K562 (cell line): Measurements from ENCODE around the gene PHACTR3. TPM values are rescaled to one million over a fixed set of nuclear protein-coding genes. Genes with fewer than 3 reads are reported as not detected.

ENCODE experiments used
- ATAC-seq: fragments of 200-7000 bp; cut with Tn5 transposase; 3 replicates; pipeline ENCODE4 v1.9.1; 2020; ENCODE audit warnings: moderate library complexity
- BruUV-seq: library from RNA; stranded (reverse); fragments of 400-500 nt; replicated peaks from 2 replicates; lab custom pipeline; 2021; lab: Mats Ljungman, UMichigan
- CTCF ChIA-PET: fragments of 300-600 bp; formaldehyde crosslinking; extraction: SDS; loops from one replicate; lab custom pipeline; 2021; ENCODE audit warnings: low intra/inter-chr PET ratio; lab: Yijun Ruan, JAX
- POLR2A ChIA-PET: fragments of 300-600, 350-650 bp; sonication (Branson Sonifier 250); formaldehyde crosslinking; extraction: SDS; loops from one replicate; lab custom pipeline; 2021; ENCODE audit warnings: antibody characterized with exemption, inconsistent platforms; lab: Yijun Ruan, JAX
- DNase-seq, 4 experiments: peaks; one replicate each; pipeline versions ENCODE4 v3.0.0 to v3.0.0-alpha.2; 2011 to 2018; ENCODE audit warnings: low spot score in 3 of 4, mixed read lengths in 3 of 4; ENCODE audit errors: extremely low read depth in 1 of 4
- FAIRE-seq: peaks from 2 replicates; lab custom pipeline; 2011; peaks lifted over from hg19 to GRCh38; lab: Jason Lieb, UNC
- H2AFZ ChIP-seq: 2 replicates; pipeline ENCODE4 v1.6.0; 2011; ENCODE audit warnings: low read depth, low read length, control low read depth, inconsistent platforms
- H3K27ac ChIP-seq: fragments of 200-600 bp; 3 replicates; pipeline ENCODE4 v1.8.0; 2011; ENCODE audit warnings: low read depth, mild to moderate bottlenecking, control low read depth, inconsistent platforms, low read length, moderate library complexity, mixed read lengths; ENCODE audit errors: extremely low read depth
- H3K27me3 ChIP-seq, 2 experiments: fragments of 300-600 bp in 1 of 2; 2 replicates in 1 of 2; 3 replicates in 1 of 2; pipeline versions ENCODE4 v1.6.0 to v1.8.0; 2011; ENCODE audit warnings: inconsistent platforms in 2 of 2, low read length in 2 of 2, mild to moderate bottlenecking in 1 of 2, mixed read lengths in 1 of 2, moderate library complexity in 1 of 2; ENCODE audit not compliant: control insufficient read depth in 2 of 2, insufficient read depth in 2 of 2
- H3K36me3 ChIP-seq: fragments of 300-600 bp; 3 replicates; pipeline ENCODE4 v1.8.0; 2011; ENCODE audit warnings: mild to moderate bottlenecking, low read length, inconsistent platforms; ENCODE audit not compliant: control insufficient read depth, insufficient read depth
- H3K4me1 ChIP-seq, 2 experiments: fragments of 200-600 bp in 1 of 2; replicated peaks in 1 of 2; 2 replicates in 1 of 2; 3 replicates in 1 of 2; pipeline versions ENCODE4 v1.5.1 to v1.8.0; 2011; ENCODE audit warnings: inconsistent platforms in 2 of 2, low read length in 2 of 2, mild to moderate bottlenecking in 1 of 2, mixed read lengths in 1 of 2, moderate library complexity in 1 of 2; ENCODE audit not compliant: control insufficient read depth in 2 of 2, insufficient read depth in 2 of 2
- H3K4me2 ChIP-seq: 2 replicates; pipeline ENCODE4 v1.6.1; 2011; ENCODE audit warnings: low read length, control low read depth, inconsistent platforms, mixed read lengths; ENCODE audit not compliant: insufficient read depth
- H3K4me3 ChIP-seq: fragments of 200-600 bp; sonication (generic), shearing (Covaris generic); 2 replicates; pipeline ENCODE4 v1.5.1; 2016; ENCODE audit warnings: control low read depth, inconsistent platforms
- H3K79me2 ChIP-seq: fragments of 200-600 bp; 3 replicates; pipeline ENCODE4 v1.8.0; 2011; ENCODE audit warnings: low read length, inconsistent platforms; ENCODE audit not compliant: control insufficient read depth, insufficient read depth
- H3K9ac ChIP-seq, 2 experiments: 2 replicates each; pipeline versions ENCODE4 v1.6.0 to v1.6.1; 2011; ENCODE audit warnings: low read depth in 2 of 2, low read length in 2 of 2, control low read depth in 1 of 2, inconsistent platforms in 1 of 2, mild to moderate bottlenecking in 1 of 2, mixed read lengths in 1 of 2; ENCODE audit not compliant: insufficient read depth in 1 of 2
- H3K9me1 ChIP-seq: one replicate; pipeline ENCODE4 v1.6.0; 2011; ENCODE audit warnings: inconsistent platforms, mild to moderate bottlenecking, low read length, moderate library complexity; ENCODE audit not compliant: control insufficient read depth, insufficient read depth
- H3K9me3 ChIP-seq: replicated peaks from 2 replicates; pipeline ENCODE4 v1.5.1; 2011; ENCODE audit warnings: low read depth, low read length, inconsistent platforms; ENCODE audit not compliant: control insufficient read depth, insufficient read depth
- H4K20me1 ChIP-seq: replicated peaks from 2 replicates; pipeline ENCODE4 v1.6.1; 2011; ENCODE audit warnings: low read length, inconsistent platforms, mixed read lengths; ENCODE audit not compliant: control insufficient read depth, insufficient read depth
- GATAD2B ChIP-seq: fragments of 450-650 bp; IDR thresholded peaks from 2 replicates; pipeline ENCODE4 v1.6.1; 2017; ENCODE audit warnings: mild to moderate bottlenecking, borderline replicate concordance
- JUND ChIP-seq, 2 experiments: IDR thresholded peaks; 2 replicates in 1 of 2; 3 replicates in 1 of 2; pipeline ENCODE4 v1.6.1; 2011; ENCODE audit warnings: borderline replicate concordance in 2 of 2, low read depth in 2 of 2, low read length in 2 of 2, improper control_type of control experiment in 1 of 2, missing biosample characterization in 1 of 2, missing genetic modification characterization in 1 of 2, missing genetic modification reagents in 1 of 2
- MAZ ChIP-seq, 2 experiments: fragments of 450-650 bp in 1 of 2; sonication (generic) in 1 of 2; formaldehyde crosslinking; IDR thresholded peaks in 1 of 2; conservative IDR thresholded peaks in 1 of 2; 2 replicates each; pipeline versions ENCODE4 v1.4.0 to v1.5.0; 2020; ENCODE audit warnings: mild to moderate bottlenecking in 1 of 2, missing genetic modification reagents in 1 of 2
- NEUROD1 ChIP-seq: fragments of 150-350 bp; IDR thresholded peaks from 2 replicates; pipeline ENCODE4 v1.6.1; 2014; ENCODE audit warnings: borderline replicate concordance, low read length, low read depth; ENCODE audit not compliant: partially characterized antibody
- TAF7 ChIP-seq: fragments of 450-650 bp; IDR thresholded peaks from 2 replicates; pipeline ENCODE4 v1.6.1; 2016; ENCODE audit warnings: missing genetic modification characterization, missing compliant biosample characterization
- ZC3H11A ChIP-seq: IDR thresholded peaks from 2 replicates; pipeline ENCODE4 v1.6.1; 2012; ENCODE audit warnings: low read depth, low read length, improper control_type of control experiment
- ZNF217 ChIP-seq: sonication (generic); formaldehyde crosslinking; IDR thresholded peaks from 2 replicates; pipeline ENCODE4 v1.8.0; 2022; ENCODE audit warnings: mild to moderate bottlenecking, missing genetic modification reagents
- ZNF263 ChIP-seq: sonication (generic); formaldehyde crosslinking; IDR thresholded peaks from 2 replicates; pipeline ENCODE4 v1.8.0; 2022; ENCODE audit warnings: mild to moderate bottlenecking, missing genetic modification reagents, borderline replicate concordance
- ZNF609 ChIP-seq: sonication (generic); formaldehyde crosslinking; IDR thresholded peaks from 2 replicates; pipeline ENCODE4 v1.8.1; 2023; ENCODE audit warnings: missing genetic modification reagents, mild to moderate bottlenecking, borderline replicate concordance
- ZNF644 ChIP-seq: fragments of 200-800 bp; sonication (Bioruptor generic); IDR thresholded peaks from 2 replicates; pipeline ENCODE4 v1.6.1; 2016; ENCODE audit warnings: low read depth, missing genetic modification characterization, missing compliant biosample characterization
- ZSCAN32 ChIP-seq: fragments of 450-650 bp; formaldehyde crosslinking; IDR thresholded peaks from 2 replicates; pipeline ENCODE4 v1.4.0; 2020; ENCODE audit warnings: mild to moderate bottlenecking, moderate library complexity
- WGBS: fragments of 100-300 bp; shearing (Covaris generic); methylation state at CpG from one replicate; pipeline ENCODE4 v1.1.6; 2016; ENCODE audit warnings: low coverage, mixed read lengths; ENCODE audit not compliant: insufficient coverage; ENCODE audit errors: missing lambda C conversion rate; 5-methylcytosine and 5-hydroxymethylcytosine counted together
- in situ Hi-C: fragments of 300-500 bp; cut with MboI; formaldehyde crosslinking; loops from 4 replicates; pipeline ENCODE4 v1.15.0; 2018; ENCODE audit warnings: inconsistent platforms, mixed read lengths
- intact Hi-C: fragments of 100-400 bp; cut with micrococcal nuclease; formaldehyde crosslinking; loops from 2 replicates; pipeline ENCODE4 v1.14.2; 2022
- polyA plus RNA-seq, 8 experiments: library from polyadenylated mRNA; depleted of rRNA in 4 of 8; stranded (reverse) in 5 of 8; unstranded in 3 of 8; fragments of >200 nt; fragmentation: Nextera tagmentation in 2 of 8; fragmentation: Illumina TruSeq in 1 of 8; extraction: Ambion mirVana in 2 of 8; extraction: Trizol in 1 of 8; gene quantifications; 2 replicates each; pipeline versions ENCODE4 v1.2.1 to v1.2.3, GENCODE V29; 2011 to 2014; ENCODE audit warnings: inconsistent platforms in 1 of 8, missing spikeins in 1 of 8
- total RNA-seq, 7 experiments: library from RNA; depleted of rRNA in 6 of 7; stranded (reverse); fragments of >200 nt in 6 of 7; fragmentation: Illumina TruSeq in 2 of 7; extraction: Trizol in 2 of 7; gene quantifications; 2 replicates each; pipeline versions ENCODE4 v1.2.1 to v1.2.3, GENCODE V29; 2011 to 2021; ENCODE audit warnings: low replicate concordance in 1 of 7
- TF ChIP-seq, protein P1 (sequence below): fragments of 250-450 bp; sonication (Bioruptor Pico); IDR thresholded peaks from 2 replicates; pipeline ENCODE4 v1.4.0; 2020; ENCODE audit warnings: mild to moderate bottlenecking

The PHACTR3 gene
- total and polyA plus RNA-seq, 9 of the 15 experiments (the other 6 are each of a cell fraction or from before 2014, with no cell fraction given), result not detected

GRCh38 chr20:59698598-59698997 is 94.3 kb downstream of the PHACTR3 start (continued):
- TF ChIP-seq ZNF609 (no peak), ZSCAN32 (CRISPR knock-in tag) (no peak), ZNF263 (CRISPR knock-in tag) (no peak), TAF7 (no peak)

DNA sequence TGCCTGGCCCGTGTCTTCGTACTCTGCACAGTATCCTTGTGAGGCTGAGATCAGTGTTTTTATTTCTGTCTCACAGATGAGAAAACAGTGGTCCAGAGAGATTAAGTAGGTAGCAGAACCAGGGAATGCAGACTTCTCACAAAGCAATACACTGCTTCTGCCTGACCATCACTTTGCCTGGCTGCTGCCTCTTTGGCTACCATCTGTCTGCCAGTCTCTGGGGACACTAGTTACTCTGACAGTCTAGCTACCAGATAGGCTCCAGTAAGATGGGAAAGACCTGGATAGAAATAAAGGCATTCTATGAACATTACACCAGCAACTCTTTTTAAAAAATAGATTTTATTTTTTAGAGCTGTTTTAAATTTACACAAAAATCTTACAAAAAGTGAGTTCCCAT is 96.9 kb downstream of the PHACTR3 start:
- TF ChIP-seq ZNF217, result no peak
- TF ChIP-seq, protein P1, sequence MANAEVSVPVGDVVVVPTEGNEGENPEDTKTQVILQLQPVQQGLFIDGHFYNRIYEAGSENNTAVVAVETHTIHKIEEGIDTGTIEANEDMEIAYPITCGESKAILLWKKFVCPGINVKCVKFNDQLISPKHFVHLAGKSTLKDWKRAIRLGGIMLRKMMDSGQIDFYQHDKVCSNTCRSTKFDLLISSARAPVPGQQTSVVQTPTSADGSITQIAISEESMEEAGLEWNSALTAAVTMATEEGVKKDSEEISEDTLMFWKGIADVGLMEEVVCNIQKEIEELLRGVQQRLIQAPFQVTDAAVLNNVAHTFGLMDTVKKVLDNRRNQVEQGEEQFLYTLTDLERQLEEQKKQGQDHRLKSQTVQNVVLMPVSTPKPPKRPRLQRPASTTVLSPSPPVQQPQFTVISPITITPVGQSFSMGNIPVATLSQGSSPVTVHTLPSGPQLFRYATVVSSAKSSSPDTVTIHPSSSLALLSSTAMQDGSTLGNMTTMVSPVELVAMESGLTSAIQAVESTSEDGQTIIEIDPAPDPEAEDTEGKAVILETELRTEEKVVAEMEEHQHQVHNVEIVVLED (CRISPR knock-in tag), result no peak
- TF ChIP-seq MAZ (CRISPR knock-in tag; conservative IDR thresholded peaks at IDR 0.05 in 1 of 2, IDR thresholded peaks at IDR 0.05 in 1 of 2), result no peak
- TF ChIP-seq ZC3H11A, result no peak
- no peak for TF ChIP-seq NEUROD1
- no peak for TF ChIP-seq ZNF644 (tag)
- no peak for TF ChIP-seq GATAD2B
- no peak for TF ChIP-seq JUND (IDR thresholded peaks at IDR 0.05; ENCODE audit: borderline replicate concordance, low read depth, low read length)
- no peak for TF ChIP-seq JUND (tag; IDR thresholded peaks at IDR 0.05; ENCODE audit: borderline replicate concordance, low read depth, low read length)
- TF ChIP-seq, all 486 proteins: peak for 0
- Histone ChIP-seq H2AFZ (no peak overlapping the region), H3K4me3 (no peak overlapping the region), H4K20me1 (no peaks in the 10 kb centered on the region), H3K9me3 (no peaks in the 10 kb centered on the region), H3K27me3 (peaks cover 0 to 6% of the 10 kb centered on the region in 2 experiments; a peak in 1 of 5 replicates), H3K79me2 (no peaks in the 10 kb centered on the region), H3K36me3 (no peaks in the 10 kb centered on the region), H3K4me1 (no peaks in the 10 kb centered on the region), H3K9ac (no peak overlapping the region), H3K9me1 (no peaks in the 10 kb centered on the region), H3K27ac (no peak overlapping the region), H3K4me2 (no peak overlapping the region)
- DNase-seq (no peak), ATAC-seq (no peak), FAIRE-seq (no peak)
- 0% methylated on average over 2 of the region's 2 CpGs for WGBS
- intact Hi-C loops (no loop called here), in situ Hi-C loops (no loop called here)
- ChIA-PET POLR2A (interaction anchor here (1.3 kb wide), 1 partner anchor 10 kb away, joined by 3 read pairs; no protein-coding TSS in a partner anchor), CTCF (interaction anchor here (0.6 kb wide), 1 partner anchor 91 kb away, joined by 3 read pairs; no protein-coding TSS in a partner anchor)
- BruUV-seq, result no TSS peak
